ENCODE results near the gene VIP. TPM values are rescaled to one million over a fixed set of nuclear protein-coding genes. Genes with fewer than 3 reads are reported as not detected.

VIP gene
- total RNA-seq, 1 experiment from 2014 or later = not detected

- Histone ChIP-seq H3K4me3 (ENCODE audit: low read length) (no peak overlapping the region), H3K79me2 (ENCODE audit: low read length) (no peaks in the 10 kb centered on the region), H3K27me3 (ENCODE audit: low read length) (peaks cover 55% of the 10 kb centered on the region), H3K9me3 (ENCODE audit: low read length) (no peaks in the 10 kb centered on the region), H3K9me2 (replicated peaks; ENCODE audit: low read length) (no peaks in the 10 kb centered on the region), H2AFZ (ENCODE audit: low read length) (no peak overlapping the region), H3F3A (ENCODE audit: low read length, unreplicated experiment) (no peaks in the 10 kb centered on the region), H3K36me3 (ENCODE audit: low read depth, low read length) (no peaks in the 10 kb centered on the region), H3K27ac (ENCODE audit: low read length) (no peak overlapping the region), H3K9ac (ENCODE audit: low read length) (no peak overlapping the region), H4K20me1 (ENCODE audit: low read length) (no peaks in the 10 kb centered on the region), H3K4me1 (ENCODE audit: insufficient read depth, low read length) (no peaks in the 10 kb centered on the region), H3K4me2 (ENCODE audit: low read length) (no peak overlapping the region)
- ChIA-PET POLR2A (ENCODE audit: unreplicated experiment) (no interaction called here), CTCF (no interaction called here)
- BruUV-seq (replicated peaks) = no TSS peak
- intact Hi-C loops (cut with micrococcal nuclease) = no loop called here
- TF ChIP-seq EZH2 (IDR thresholded peaks at IDR 0.05; ENCODE audit: low read length, unreplicated experiment) (no peak), CTCF (conservative IDR thresholded peaks at IDR 0.05; ENCODE audit: low read depth, low read length) (no peak), EZH2phosphoT487 (IDR thresholded peaks at IDR 0.05; ENCODE audit: borderline replicate concordance, low read length) (no peak)
- DNase-seq (no peak), ATAC-seq (no peak)
Measured at GRCh38 chr6:152765331-152765730, 14.7 kb downstream of the VIP start.

DNA sequence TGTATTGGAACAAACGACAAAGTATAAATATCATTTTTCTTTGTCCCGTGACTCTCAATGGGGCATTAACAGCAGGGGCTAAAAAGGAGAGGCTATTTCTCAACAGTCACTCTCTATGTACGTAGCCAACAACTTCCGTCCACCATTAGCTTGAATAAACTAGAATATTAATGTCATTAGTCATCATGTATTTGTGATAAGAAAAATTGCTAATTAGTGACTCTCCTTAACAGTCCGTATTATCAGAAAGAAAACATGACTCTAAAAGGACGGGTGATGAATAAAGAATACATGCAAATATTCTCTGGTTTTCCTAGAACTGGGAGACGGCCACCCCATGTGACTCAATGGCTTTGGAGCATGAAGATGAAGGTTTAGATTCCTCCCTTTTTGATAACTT is 18.6 kb downstream of the VIP start:
- Histone ChIP-seq H3K9me3 (ENCODE audit: low read length) (no peaks in the 10 kb centered on the region), H3K9ac (ENCODE audit: low read length) (no peak overlapping the region), H2AFZ (ENCODE audit: low read length) (no peak overlapping the region), H3F3A (ENCODE audit: low read length, unreplicated experiment) (no peaks in the 10 kb centered on the region), H4K20me1 (ENCODE audit: low read length) (no peaks in the 10 kb centered on the region), H3K4me3 (ENCODE audit: low read length) (no peak overlapping the region), H3K4me2 (ENCODE audit: low read length) (no peak overlapping the region), H3K27ac (ENCODE audit: low read length) (no peak overlapping the region), H3K9me2 (replicated peaks; ENCODE audit: low read length) (no peaks in the 10 kb centered on the region), H3K4me1 (ENCODE audit: insufficient read depth, low read length) (no peaks in the 10 kb centered on the region), H3K79me2 (ENCODE audit: low read length) (no peaks in the 10 kb centered on the region), H3K36me3 (ENCODE audit: low read depth, low read length) (no peaks in the 10 kb centered on the region), H3K27me3 (ENCODE audit: low read length) (peaks cover 67% of the 10 kb centered on the region)
- CTCF ChIA-PET = no interaction called here
- intact Hi-C loops (cut with micrococcal nuclease) = no loop called here
- TF ChIP-seq EZH2 (IDR thresholded peaks at IDR 0.05; ENCODE audit: low read length, unreplicated experiment) = no peak
- TF ChIP-seq CTCF (conservative IDR thresholded peaks at IDR 0.05; ENCODE audit: low read depth, low read length) = no peak
- no peak for TF ChIP-seq EZH2phosphoT487 (IDR thresholded peaks at IDR 0.05; ENCODE audit: borderline replicate concordance, low read length)
- ATAC-seq (no peak), DNase-seq (no peak)
- POLR2A ChIA-PET (ENCODE audit: unreplicated experiment) = no interaction called here
- no TSS peak for BruUV-seq (replicated peaks)

- no peak for DNase-seq
- no peak overlapping the region for H3K4me3 ChIP-seq (ENCODE audit: low read length)
- H3K36me3 ChIP-seq (ENCODE audit: low read depth, low read length) = no peaks in the 10 kb centered on the region
- no peaks in the 10 kb centered on the region for H3K79me2 ChIP-seq (ENCODE audit: low read length)
- H3F3A ChIP-seq (ENCODE audit: low read length, unreplicated experiment) = no peaks in the 10 kb centered on the region
- H3K9me2 ChIP-seq (replicated peaks; ENCODE audit: low read length) = no peaks in the 10 kb centered on the region
- intact Hi-C loops (cut with micrococcal nuclease) = no loop called here
- H3K9me3 ChIP-seq (ENCODE audit: low read length) = no peaks in the 10 kb centered on the region
- H3K4me1 ChIP-seq (ENCODE audit: insufficient read depth, low read length) = no peaks in the 10 kb centered on the region
- peaks cover 68% of the 10 kb centered on the region for H3K27me3 ChIP-seq (ENCODE audit: low read length)
- no peak for TF ChIP-seq EZH2phosphoT487 (IDR thresholded peaks at IDR 0.05; ENCODE audit: borderline replicate concordance, low read length)
- TF ChIP-seq EZH2 (IDR thresholded peaks at IDR 0.05; ENCODE audit: low read length, unreplicated experiment) = no peak
- no peak for TF ChIP-seq CTCF (conservative IDR thresholded peaks at IDR 0.05; ENCODE audit: low read depth, low read length)
- no peak for ATAC-seq
- H3K27ac ChIP-seq (ENCODE audit: low read length) = no peak overlapping the region
- H4K20me1 ChIP-seq (ENCODE audit: low read length) = no peaks in the 10 kb centered on the region
- BruUV-seq (replicated peaks) = no TSS peak
- H2AFZ ChIP-seq (ENCODE audit: low read length) = no peak overlapping the region
- POLR2A ChIA-PET (ENCODE audit: unreplicated experiment) = no interaction called here
- no peak overlapping the region for H3K9ac ChIP-seq (ENCODE audit: low read length)
- no peak overlapping the region for H3K4me2 ChIP-seq (ENCODE audit: low read length)
- CTCF ChIA-PET = no interaction called here
Measured at GRCh38 chr6:152769993-152770392, 19.4 kb downstream of the VIP start.

All from PC-3 (cell line).